Measurements from ENCODE around the gene PHF23.
"Not testable (repeated sequence)": the region's sequence is repeated elsewhere in the genome, so short reads cannot be mapped to it uniquely, and the experiment has no call there.

The PHF23 gene

DNA sequence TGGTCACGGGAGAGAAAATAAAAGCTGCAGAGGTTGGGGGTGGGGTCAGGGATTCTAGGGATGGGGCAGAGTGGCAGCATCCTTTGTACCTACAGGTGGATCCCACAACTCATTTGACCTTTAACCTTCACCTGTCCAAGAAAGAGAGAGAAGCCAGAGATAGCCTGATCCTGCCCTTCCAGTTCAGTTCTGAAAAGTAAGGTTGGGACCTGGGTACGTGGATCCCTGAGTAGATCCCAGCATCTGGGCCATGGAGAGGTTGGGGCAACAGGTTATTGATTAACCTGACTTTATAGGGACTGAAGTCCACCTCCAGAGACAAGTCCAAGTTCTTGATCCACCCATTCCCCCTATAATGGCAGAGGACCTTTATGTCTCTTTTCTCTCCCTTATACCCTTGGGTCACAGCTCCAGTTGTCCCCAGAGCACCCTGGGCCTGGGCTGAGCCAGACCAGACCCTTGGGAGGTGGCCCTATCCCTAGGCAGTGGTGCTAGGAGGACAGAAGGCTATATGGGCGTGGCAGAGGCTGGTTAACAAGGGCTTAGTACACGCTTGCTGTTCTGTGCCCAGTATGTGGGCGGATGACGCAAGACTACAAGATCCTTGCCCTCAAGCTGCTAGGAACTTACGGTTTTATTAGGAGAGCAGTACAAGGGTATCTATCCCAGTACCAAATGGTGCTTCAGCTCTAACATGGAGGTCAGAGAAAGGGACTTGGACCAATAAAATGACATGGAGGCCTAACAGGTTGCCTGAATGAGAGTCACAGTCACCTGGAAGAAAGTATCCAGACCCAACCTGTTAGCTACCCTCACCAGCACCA lies 19.7 kb upstream of the PHF23 start:
- DNase-seq: no peak

DNA sequence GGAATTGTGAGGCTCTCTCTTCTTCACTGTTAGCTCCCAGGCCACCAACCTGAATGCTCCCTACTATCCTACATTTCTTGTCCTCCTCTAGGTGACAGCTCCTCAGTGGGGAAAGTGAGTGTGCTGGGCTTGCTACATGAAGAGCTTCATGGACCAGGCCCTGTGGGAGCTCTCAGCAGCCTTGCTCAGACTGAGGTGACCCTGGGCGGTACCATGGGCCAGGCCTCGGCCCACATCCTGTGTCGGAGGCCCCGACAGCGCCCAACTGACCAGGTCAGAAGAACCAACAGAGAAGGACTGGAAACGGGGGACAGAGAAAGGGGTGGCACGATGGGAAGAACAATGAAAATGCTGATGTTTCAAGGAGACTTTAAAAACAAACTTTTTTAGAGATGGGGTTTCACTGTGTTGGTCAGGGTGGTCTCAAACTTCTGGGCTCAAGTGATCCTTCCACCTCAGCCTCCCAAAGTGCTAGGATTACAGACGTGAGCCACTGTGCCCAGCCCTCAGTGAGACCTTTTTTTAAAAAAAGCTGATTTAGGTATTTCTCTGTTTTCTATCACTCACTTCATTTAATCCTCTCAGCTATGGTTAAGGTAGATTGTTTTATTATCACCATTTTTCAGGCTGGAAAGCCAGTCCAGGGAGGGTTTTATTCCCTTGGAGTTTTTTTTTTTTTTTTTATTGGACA lies 17.7 kb upstream of the PHF23 start:
- DNase-seq: no peak

DNA sequence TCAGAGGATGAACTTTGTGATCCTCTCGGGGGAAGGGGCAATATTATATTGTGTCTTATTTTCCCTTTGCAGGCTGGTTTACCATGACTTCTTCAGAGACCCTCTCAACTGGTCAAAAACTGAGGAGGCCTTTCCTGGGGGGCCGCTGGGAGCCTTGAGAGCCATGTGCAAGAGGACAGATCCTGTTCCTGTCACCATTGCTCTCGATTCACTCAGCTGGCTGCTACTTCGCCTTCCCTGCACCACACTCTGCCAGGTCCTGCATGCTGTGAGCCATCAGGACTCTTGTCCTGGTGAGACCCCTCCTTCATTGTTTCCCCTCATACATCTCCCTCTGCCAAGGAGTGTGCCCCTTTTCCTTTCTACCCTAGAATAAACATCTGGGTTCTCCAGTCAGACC lies 15.3 kb upstream of the PHF23 start:
- no peak for DNase-seq

DNA sequence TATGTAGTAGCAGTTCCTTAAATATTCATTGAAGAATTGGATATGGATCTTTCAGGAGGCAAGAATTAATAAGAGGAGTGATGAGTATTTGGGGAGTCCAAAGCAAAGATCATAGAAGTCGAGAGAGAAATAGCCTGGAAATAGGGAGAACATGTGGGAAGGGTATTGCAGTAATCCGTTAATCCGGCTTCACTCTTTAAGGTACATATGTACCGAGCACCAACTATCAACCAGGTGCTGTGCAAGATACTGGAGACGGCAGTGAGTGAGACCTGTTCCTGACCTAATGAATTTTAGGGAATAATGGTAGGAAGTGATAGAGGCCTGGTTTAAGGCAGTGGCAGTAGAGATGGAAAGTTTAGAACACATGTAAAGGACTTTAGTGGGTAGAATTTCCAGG lies 13.8 kb upstream of the PHF23 start:
- DNase-seq: no peak

DNA sequence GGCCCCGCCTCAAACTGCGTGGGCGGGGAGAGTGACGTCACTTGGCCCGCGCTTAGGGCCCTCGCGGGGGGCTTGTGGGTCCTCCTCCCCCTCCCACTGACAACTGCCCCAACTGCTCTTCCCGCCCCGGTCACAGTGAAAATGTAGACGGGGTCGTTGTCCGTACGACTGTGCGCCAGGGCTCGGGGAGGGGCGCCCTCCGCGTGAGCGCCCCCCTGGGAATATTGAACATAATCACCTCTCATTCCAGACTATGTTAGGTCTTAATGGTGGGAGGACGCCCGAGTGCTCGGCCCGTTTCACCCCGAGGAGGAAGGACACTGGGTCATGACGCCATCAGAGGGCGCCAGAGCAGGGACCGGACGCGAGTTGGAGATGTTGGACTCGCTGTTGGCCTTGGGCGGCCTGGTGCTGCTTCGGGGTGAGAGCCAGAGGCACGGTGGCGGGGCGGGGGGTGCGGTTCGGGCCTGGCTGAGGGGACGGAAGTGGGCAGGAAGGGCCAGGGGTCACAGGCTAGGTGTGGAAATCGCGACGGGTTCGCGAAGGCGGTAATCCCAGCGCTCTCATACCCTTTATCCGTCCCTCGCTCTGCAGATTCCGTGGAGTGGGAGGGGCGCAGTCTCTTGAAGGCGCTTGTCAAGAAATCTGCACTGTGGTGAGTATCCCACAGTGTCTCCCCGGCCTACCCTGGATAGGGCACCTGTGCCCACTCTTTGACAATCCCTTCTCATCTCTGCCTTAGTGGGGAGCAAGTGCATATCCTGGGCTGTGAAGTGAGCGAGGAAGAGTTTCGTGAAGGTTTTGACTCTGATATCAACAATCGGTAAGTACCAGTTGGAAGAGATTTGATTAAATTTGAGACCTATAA lies 13.2 kb upstream of the PHF23 start, which contains the start of gene ELP5:
TSS of gene ELP5 (plus strand) at position 40 of the 868 bp plus-strand sequence. CDS start at position 376, 336 bp downstream.
- peak; percentile 78 for DNase-seq

DNA sequence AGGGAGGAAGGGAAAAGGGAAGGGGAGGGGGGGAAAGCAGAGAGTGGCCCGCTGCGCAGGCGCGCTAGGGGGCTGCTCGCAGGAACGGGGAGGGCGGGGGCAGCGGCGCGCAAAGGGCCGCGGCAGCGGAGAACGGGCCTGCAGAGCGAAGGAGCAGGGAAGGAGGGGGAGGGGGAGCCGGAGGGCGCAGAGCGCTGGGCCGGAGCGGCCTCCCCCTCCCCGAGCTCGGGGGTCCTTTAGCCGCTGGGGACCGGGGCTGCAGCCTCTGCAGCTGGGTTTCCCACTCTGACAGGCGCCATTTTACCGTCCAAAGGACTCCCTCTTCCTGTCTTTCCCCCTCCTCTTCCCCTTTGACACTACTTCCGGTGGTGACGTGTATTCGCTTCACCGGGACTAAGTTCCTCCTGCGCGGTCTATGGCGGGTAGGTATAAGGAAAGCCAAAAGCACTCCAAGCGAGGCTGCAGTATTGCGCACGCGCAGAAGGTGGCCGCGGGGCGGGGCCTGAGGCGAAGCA lies 12.5 kb upstream of the PHF23 start, which contains the start of gene CTDNEP1:
TSS of gene CTDNEP1 (minus strand) at position 74 of the 515 bp plus-strand sequence. CDS start 438 bp downstream, outside the sequence.
- DNase-seq: peak; percentile 88

DNA sequence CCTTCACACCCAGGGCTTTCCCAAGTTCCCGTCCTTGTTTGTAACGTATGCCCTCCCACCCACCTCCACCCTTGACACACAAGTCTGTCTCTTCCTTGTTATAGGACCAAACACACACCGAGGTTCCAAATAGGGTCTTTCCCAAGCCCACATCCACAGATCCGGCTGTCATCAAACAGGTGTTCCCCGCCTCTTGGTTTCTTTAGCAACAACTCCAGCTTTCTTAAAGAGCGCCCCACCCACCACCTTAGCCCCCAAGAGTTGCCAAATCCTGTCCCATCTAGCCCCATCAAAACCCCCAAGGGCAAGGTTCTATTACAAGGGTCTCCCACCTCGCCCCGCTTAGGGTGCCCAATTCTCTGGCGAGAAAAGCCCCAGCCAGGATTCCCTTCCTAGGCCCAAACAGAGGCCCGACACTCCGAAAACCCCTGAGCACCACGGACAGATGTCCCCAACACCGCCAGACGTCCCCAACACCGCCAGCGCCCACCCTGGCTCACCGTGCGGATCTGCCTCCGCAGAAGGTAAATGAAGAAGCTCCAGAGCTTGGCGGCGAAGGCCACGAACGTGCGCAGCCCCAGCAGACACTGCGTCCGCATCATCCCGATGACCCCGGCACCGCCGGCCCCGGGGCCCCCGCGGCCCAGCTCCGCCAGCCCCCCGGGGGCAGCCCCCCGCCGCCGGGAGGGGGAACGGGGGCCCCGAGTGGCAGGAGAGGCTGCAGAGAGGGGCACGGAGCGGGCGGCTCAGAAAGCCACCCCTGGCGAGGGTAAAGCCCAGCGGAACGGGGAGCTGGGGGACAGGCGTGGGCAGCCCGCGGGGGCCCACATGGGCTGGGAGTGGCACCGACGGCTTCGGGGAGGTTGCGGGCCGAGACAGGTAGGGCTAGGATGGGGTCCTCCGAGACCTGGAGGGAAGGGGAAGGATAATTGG lies 11.7 kb upstream of the PHF23 start:
- no peak for DNase-seq

DNA sequence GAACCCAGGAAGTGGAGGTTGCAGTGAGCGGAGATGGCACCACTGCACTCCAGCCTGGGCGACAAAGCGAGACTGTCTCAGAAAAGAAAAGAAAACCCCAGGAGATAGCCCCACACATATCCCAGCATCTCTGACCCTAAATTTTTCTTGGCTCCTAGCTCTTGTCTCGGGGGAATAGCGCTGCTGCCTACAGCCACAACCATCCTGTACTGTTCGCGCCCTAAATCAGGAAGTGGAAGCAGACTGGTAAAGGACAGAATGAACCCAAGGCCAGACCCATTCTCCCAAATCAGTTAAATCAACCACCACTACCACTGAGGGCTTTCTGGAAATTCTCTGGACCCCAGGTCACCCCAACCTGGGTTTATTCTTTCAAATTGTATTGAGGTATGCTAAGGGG lies 10.6 kb upstream of the PHF23 start:
- DNase-seq: no peak

DNA sequence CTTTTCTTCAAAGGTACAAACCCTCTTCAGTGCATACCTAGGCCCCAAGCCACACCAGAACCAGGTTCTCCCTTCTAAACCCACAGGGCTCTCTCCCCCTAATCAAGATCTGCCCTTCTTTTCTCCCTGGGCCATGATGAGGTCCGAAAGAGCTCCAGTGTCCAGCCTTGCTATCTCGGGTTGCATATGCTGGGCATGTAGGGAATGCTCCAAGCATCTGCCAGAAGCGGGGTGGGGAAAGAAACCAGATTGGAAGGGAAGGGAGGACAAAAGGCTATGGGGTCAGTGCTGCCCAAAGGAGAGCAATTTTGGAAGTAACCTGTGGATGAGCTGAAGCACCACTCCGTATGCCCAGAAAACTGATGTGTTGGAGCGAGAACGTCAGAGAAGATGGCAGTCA lies 10.0 kb upstream of the PHF23 start:
- DNase-seq: no peak

DNA sequence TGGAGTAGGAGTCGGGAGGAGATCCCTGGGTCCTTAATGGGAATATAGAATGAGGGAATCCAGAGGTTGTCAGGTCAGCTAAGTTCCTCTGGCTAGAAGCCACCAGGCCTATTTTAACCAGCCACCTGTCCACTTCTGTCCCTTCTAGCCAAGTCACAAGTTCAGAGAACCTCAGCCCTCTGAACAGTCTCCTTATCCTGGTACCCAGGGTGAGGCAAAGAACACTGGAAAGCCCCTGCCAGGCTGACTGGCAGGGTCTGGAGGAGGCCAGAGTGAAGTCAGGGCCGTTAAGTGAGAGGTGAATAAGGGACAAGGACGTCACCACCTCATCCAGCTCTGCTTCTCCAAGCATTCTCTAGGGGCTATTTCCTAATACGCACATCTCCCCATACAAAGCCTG lies 9.5 kb upstream of the PHF23 start:
- DNase-seq: no peak

DNA sequence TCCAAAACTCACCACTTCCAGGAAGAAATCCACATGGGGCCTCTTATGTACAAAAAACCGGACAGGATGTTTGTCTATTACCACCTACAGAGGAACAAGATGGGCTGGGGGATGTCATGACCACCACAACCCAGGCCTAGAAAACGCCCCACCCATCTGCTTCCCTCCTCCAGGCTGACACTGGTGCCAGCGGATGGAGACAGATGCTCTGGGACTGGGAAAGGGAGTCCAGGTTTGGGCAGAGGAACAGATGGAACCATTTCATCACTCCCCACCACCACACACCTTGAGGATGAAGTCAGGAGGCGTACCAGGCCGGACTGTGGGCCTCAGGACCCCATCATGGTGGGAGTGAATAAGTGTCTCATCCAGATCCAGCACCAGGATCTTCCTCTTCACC lies 7.5 kb upstream of the PHF23 start:
- no peak for DNase-seq

DNA sequence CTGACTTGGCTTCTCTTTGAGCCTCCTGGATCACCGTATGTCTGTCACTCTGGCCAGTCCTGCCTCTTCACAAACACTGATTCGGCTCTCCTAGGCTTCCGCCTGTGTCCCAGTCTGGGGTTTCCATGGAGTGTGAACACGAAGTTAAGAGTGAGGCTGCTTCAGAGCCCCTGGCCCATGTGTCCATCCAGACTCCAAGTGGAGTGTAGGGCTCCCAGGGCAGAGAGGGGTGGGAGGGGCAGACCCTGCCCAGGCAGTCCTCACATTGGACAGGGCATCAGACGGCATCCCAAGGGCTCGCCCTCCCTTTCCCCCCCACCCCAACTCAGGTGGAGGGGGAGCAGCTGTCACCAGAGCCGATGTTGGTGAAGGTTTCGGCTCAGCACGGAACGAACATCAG lies 4.6 kb upstream of the PHF23 start:
- not testable (repeated sequence) for DNase-seq

DNA sequence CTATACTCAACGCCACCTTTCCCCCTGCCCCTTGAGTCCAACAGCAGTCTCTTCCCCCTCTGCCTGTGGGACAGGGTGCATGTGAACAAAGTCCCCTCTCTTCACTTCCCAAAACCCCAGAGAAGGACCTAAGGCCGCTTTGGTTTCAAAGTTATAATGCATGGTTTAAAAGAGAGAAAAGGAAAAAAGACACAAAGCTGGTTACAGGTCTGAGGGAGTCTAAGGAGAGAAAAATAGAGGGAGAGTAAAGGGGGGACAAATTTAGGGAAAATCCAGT lies 4.1 kb upstream of the PHF23 start:
- DNase-seq: no peak

DNA sequence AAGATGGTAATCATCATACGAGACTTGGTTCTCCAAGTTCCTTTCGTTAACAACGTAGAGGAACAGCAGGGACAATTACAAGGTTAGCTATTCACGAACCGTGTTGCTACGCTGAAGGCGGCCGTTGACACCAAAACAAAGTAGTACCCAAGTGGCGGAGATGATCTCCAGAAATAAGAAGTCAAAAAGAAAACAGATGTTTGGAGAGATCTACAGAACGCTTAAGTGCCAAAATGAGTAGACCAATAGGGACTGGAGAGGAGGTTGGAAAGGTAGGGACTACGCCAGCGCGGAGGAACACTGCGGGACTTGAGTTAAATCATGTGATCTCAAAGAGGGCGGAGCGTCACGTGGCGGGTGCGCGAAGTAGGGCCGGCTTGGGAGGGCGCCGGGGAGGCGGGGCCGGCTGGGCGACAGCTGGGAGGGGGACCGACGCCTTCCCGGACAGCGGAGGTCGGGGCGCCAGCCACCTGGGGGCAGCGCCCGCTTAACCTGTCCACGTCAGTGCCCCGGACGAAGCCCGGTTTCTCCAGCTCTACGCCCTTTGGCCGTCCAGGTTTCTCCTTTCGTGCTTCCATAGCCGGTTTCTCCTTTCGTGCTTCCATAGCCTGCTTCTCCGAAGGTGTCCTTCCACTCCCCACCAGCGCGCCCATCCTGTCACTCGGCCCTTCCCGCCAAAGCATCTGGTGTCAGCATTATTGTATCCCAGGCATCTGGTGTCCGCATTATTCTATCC lies 3.6 kb upstream of the PHF23 start:
- peak; percentile 83 for DNase-seq

DNA sequence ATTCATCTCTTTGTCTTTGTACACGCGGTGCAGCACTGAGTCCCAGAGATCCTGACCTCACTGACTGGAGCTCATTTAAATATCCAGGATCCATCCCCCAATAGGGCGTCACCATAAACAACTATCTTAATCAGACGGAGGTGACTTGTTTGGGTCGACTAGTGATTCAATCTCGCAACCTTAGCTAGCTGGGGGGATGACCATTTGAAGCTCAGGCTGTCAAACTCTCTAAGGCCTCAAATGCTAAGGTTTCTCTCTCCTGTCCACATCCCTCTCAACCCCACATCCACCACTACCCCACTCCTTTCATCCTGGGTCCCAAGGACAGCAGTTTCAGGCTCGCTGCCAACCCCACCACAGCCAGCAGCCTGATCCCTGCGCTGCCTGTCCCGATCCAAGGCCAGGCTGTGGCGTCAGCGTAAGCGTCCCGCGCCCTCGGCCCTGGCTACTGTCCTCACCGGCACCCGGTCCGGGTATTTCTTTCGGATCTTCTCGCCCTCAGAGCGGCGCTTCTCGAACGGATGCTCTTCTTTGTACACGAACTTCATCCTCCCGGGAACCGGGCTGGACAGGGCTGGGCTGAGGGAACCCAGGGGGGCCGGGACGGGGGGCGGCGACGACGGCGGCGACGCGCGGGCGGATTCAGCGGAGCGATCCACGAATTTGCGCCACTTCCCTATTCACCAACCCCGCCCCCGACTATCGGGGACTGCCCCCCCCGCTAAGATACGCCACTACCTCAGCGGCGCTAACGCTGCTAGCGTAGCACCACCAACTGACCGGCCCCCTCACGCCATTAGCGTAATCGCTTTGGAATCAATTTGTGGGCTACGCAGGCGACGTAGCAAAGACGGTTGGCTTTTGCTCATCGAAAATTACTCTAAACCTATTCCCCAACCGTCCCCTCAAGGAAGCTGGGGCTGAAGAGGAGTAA lies 2.8 kb upstream of the PHF23 start, which contains the start of gene GABARAP:
TSS of gene GABARAP (minus strand) at position 667 of the 934 bp plus-strand sequence. CDS start at position 548, 119 bp downstream.
- DNase-seq: peak; percentile 63

DNA sequence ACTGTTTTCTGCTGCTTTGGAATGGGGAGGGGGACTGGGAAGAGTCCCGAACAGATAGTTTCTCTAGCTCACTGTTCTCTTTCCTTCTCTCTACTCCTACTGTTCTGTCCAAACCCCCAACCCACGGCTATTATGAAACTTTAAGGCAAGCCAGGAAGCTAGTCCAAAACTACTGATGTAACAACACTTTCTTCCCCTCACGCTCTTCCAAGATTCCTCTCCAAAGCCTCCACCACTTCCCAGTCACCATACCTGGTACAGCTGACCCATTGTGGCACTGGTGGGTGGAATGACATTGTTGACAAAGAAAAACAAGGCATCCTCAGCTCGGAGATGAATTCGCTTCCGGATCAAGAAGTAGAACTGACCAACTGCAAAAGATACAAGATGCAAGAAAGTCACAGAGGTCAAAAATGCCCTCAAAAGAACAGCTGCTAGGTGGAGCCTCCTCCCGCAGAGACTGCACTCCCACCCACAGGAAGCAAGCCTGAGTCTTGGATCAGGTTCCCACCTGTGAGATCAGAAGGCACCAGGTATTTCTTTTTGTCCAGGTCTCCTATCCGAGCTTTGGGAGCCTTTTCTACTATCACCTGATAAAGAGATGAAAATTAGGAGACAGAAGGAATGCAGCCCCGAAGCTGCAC lies 2.0 kb upstream of the PHF23 start:
- no peak for DNase-seq

DNA sequence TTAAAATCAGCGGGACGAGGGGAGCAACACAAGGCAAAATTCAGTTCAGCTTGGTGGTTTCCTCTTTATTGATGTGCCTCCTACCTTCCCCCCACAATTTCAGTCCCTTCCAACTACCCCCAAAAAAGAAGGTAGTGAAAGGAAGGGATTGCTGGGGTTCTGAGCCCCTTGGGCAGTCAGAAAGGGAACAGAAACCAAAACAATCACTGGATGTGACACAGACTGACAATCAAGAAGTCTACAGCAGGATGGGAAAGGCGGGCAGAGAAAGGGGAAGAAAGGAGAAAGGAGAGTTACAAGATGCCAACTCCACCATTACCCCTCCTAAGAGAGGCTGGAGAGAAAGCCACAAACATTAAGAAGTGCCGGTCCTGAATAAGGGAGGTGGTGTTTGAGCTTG lies 1.1 kb upstream of the PHF23 start:
- DNase-seq: no peak

DNA sequence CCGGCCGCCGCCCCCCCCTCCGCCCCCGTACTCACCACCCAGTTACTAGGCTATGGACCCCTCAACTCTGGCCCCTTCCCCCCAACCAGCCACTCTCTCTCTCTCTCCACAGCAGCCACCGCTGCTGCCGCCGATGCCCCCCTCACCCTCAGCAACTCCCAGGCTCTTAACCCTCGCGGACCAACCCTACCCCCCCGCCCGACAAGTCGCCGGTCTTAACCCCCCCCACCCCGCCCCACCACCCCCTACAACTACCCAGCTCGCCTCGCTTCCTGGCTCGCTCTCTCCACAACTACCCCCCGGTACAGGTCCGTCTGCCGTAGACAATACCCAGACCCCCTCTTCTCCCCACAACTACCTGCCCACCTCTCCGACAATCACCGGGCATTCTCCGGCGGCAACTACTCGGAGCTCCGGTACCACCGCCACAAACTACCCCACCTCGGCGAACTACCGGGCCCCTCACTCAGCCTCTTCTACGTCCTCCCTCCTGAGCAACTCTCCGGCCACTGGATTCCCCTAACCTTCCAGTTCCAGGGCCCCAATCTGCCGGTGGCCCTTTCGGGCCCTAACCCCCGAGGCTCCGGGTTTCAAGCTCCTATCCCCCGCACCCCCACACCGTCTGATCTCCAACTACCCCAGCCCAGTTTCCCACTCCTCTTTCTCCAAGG lies 702 bp downstream of the PHF23 start:
- DNase-seq: no peak

Data from DMS 273 treated with DMSO at 0.1 percent for 48 hours (cell line).